ENCODE measurements around the gene PPP6R3.

Gene PPP6R3

DNA sequence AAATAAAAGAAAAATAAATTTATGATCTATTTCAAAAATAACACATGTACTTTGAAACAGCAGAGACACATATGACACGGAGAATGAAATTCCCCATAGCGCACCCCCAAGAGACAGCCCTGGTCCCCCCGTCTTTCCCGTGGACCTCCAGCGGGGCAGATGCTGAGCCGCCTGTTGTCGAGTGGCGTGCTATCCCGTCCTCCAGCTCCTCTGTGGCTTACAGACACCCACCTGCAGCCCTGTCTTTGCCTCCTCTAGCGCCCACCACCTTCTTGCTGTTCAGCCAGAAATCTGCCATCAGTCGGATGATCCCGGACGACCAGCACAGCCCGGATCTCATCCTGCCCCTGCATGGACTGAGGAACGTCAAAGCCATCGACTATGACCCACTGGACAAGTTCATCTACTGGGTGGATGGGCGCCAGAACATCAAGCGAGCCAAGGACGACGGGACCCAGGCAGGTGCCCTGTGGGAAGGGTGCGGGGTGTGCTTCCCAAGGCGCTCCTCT, 44.4 kb upstream of the PPP6R3 start:
- DNase-seq (ENCODE audit: low spot score), result no peak
- in situ Hi-C loops (cut with MboI; ENCODE audit: low sequenced_read_pairs, unreplicated experiment), result no loop called here
- TF ChIP-seq, protein P1, sequence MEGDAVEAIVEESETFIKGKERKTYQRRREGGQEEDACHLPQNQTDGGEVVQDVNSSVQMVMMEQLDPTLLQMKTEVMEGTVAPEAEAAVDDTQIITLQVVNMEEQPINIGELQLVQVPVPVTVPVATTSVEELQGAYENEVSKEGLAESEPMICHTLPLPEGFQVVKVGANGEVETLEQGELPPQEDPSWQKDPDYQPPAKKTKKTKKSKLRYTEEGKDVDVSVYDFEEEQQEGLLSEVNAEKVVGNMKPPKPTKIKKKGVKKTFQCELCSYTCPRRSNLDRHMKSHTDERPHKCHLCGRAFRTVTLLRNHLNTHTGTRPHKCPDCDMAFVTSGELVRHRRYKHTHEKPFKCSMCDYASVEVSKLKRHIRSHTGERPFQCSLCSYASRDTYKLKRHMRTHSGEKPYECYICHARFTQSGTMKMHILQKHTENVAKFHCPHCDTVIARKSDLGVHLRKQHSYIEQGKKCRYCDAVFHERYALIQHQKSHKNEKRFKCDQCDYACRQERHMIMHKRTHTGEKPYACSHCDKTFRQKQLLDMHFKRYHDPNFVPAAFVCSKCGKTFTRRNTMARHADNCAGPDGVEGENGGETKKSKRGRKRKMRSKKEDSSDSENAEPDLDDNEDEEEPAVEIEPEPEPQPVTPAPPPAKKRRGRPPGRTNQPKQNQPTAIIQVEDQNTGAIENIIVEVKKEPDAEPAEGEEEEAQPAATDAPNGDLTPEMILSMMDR (IDR thresholded peaks at IDR 0.05; ENCODE audit: borderline replicate concordance, control extremely low read depth, extremely low read depth, insufficient read depth, missing control alignments), result no peak

DNA sequence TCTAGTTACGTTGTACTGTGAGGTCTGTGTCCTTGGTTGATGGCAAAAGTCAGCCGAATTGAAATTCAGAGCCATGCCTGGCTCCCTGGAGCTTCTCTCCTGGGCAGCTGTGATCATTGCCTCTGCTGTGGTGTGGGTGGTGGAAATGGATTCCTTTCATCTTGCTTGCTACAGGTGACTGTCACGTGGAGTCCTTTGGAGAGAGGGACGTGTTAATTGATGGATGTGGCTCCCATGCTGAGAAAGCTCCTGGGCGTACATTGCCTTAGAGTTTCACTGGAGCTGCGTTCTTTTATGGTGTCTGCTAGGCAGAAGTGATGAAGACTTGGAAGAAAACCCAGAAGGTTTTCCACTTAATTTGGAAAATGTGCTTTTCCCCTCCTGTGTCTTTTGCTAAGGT, 41.9 kb upstream of the PPP6R3 start:
- no peak for DNase-seq (ENCODE audit: low spot score)
- in situ Hi-C loops (cut with MboI; ENCODE audit: low sequenced_read_pairs, unreplicated experiment), result no loop called here
- TF ChIP-seq, protein P1 (IDR thresholded peaks at IDR 0.05; ENCODE audit: borderline replicate concordance, control extremely low read depth, extremely low read depth, insufficient read depth, missing control alignments), result no peak

DNA sequence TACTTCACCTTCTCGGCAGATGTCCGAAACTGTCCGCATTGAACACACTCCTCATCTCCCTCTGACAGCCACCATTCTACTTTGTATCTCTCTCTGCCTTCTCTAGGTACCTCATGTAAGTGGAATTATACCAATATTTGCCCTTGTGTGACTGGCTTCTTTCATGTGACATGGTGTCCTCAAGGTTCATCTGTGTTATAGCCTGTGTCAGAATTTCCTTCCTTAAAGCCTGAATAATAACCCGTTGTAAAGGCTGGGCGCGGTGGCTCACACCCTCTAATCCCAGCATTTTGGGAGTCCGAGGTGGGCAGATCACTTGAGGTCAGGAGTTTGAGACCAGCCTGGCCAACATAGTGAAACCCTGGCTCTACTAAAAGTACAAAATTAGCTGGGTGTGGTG, 40.4 kb upstream of the PPP6R3 start:
- TF ChIP-seq, protein P1 (IDR thresholded peaks at IDR 0.05; ENCODE audit: borderline replicate concordance, control extremely low read depth, extremely low read depth, insufficient read depth, missing control alignments), result no peak
- in situ Hi-C loops (cut with MboI; ENCODE audit: low sequenced_read_pairs, unreplicated experiment), result no loop called here

DNA sequence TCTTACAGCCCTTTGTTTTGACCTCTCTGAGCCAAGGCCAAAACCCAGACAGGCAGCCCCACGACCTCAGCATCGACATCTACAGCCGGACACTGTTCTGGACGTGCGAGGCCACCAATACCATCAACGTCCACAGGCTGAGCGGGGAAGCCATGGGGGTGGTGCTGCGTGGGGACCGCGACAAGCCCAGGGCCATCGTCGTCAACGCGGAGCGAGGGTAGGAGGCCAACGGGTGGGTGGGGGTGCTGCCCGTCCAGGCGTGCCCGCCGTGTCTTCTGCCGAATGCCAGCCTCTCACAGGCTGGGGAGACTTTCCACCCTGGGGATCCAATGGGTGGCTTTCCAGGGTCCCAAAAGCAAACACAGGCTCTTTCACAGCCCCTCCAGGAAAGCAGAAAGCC, 37.1 kb upstream of the PPP6R3 start:
- TF ChIP-seq, protein P1 (IDR thresholded peaks at IDR 0.05; ENCODE audit: borderline replicate concordance, control extremely low read depth, extremely low read depth, insufficient read depth, missing control alignments), result no peak
- in situ Hi-C loops (cut with MboI; ENCODE audit: low sequenced_read_pairs, unreplicated experiment), result no loop called here

More for the DNA sequence above, 40.4 kb upstream of the PPP6R3 start:
- DNase-seq (ENCODE audit: low spot score), result no peak

DNA sequence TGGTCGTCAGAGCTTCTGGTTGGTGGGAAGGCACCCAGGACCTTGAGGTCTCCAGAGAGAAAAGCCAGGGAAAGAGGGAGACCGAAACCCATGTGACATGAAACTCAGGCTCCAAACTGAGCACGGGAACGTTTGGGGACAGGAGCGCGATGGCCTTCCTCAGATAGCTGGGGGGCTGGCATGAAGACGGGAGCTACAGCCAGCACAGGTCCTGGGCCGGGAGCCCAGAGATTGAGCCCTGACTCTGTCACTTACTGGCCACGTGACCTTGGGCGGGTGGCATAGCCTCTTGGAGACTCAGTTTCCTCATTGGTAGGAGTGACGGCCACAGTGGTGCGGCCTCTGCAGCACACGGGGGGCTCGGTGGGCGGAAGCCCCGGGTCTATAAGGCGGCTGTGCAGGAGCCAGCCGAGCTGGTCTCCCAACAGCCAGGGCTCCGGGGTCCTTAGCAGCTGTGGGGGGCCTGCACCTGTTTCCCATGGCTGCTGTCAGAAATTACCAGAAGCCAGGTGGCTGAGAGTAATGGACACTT, 36.4 kb upstream of the PPP6R3 start:
- no peak for DNase-seq (ENCODE audit: low spot score)
- in situ Hi-C loops (cut with MboI; ENCODE audit: low sequenced_read_pairs, unreplicated experiment), result no loop called here
- TF ChIP-seq, protein P1 (IDR thresholded peaks at IDR 0.05; ENCODE audit: borderline replicate concordance, control extremely low read depth, extremely low read depth, insufficient read depth, missing control alignments), result no peak

More for the DNA sequence above, 37.1 kb upstream of the PPP6R3 start:
- DNase-seq (ENCODE audit: low spot score), result no peak

DNA sequence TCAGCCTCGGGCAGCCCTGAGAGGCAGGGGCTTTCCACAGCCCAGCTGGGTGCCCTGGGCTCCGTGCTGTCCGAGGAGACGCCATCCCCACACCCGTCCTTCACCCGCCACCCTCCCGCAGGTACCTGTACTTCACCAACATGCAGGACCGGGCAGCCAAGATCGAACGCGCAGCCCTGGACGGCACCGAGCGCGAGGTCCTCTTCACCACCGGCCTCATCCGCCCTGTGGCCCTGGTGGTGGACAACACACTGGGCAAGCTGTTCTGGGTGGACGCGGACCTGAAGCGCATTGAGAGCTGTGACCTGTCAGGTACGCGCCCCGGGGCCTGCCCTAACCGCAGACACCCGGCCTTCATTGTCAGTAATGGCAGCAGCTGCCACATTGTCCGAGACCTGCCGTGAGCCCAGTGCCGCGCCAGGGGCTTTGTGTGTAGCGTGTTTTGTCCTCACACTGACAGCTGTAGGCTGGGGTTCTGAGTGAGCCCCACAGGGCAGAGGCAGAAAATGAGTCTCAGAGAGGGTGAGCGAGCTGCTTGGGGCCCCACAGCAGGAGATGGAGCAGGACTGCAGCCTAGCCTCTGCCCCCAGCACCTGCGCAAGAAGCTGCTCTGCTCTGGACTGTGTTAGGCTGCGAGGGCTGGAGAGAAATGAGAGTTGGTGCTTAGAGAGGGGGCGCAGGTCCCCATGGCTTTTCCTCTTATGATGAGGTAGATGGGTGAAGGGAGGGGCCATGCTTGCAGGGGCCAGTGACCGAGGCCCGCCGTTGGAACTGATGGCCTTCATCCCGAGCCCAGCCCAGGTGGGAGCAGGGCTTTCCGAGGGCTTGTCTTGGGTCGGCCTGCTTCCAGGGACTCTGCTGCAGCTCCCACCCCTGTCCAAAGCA, 35.3 kb upstream of the PPP6R3 start:
- TF ChIP-seq, protein P1 (IDR thresholded peaks at IDR 0.05; ENCODE audit: borderline replicate concordance, control extremely low read depth, extremely low read depth, insufficient read depth, missing control alignments), result no peak
- no peak for DNase-seq (ENCODE audit: low spot score)
- in situ Hi-C loops (cut with MboI; ENCODE audit: low sequenced_read_pairs, unreplicated experiment), result no loop called here
